G401 (cell line): ENCODE measurements around the gene SMARCA5. TPM values are rescaled to one million over a fixed set of nuclear protein-coding genes. Genes with fewer than 3 reads are reported as not detected.
"Not testable (repeated sequence)": the region's sequence is repeated elsewhere in the genome, so short reads cannot be mapped to it uniquely, and the experiment has no call there.

ENCODE experiments used
- DNase-seq: peaks from one replicate; pipeline ENCODE4 v3.0.0-alpha.2; 2015; ENCODE audit warnings: low spot score
- in situ Hi-C: cut with HindIII; loops from 2 replicates; pipeline ENCODE4 v1.10.0; 2016; ENCODE audit warnings: low sequenced_read_pairs, mixed read lengths
- total RNA-seq: library from RNA; depleted of rRNA; stranded (reverse); fragments of >200 nt; shearing (Covaris generic); gene quantifications from 2 replicates; pipeline ENCODE4 v1.2.3, GENCODE V29; 2014

Gene SMARCA5
- total RNA-seq, 1 experiment from 2014 or later, result 63.1 TPM

- DNase-seq, in situ Hi-C loops: not testable (repeated sequence)
Measured at GRCh38 chr4:143528046-143528445, 14.5 kb downstream of the SMARCA5 start.

- DNase-seq, result no peak
- in situ Hi-C loops, result no loop called here
Measured at GRCh38 chr4:143531380-143531779, 17.9 kb downstream of the SMARCA5 start.

- in situ Hi-C loops, result no loop called here
- no peak for DNase-seq
Measured at GRCh38 chr4:143531788-143532491, 18.4 kb downstream of the SMARCA5 start.

DNA sequence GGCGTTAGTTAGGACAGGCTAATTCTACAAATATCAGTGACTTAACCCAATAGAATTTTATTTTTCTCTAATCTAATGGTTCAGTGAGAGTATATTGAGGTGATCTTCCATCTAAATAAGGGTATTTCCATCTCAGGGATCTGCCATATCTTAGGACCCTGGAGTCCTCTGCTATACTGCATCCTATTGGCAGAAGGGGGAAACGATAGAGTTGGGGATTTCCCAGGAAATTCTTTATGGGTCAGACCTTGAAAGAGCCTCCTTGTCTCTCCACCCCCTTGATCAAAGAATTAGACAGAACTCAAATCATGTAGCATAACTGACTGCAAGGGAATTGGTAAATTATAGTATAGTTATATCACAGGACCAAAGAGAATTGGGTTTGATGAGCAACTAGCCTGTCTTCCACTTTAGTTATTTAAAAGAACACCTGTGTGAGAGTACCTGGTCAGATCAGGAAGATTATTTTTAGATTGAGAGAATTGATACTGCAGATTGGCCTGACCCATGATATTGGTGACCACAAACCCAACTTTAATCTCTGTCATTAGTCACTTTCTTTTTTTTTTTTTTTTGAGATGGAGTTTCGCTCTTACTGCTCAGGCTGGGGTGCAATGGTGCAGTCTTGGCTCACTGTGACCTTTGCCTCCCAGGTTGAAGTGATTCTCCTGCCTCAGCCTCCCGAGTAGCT, 25.6 kb downstream of the SMARCA5 start:
- no peak for DNase-seq
- in situ Hi-C loops, result no loop called here

GRCh38 chr4:143539670-143540023, 26.1 kb downstream of the SMARCA5 start:
- in situ Hi-C loops, result no loop called here

GRCh38 chr4:143549928-143550327, 36.4 kb downstream of the SMARCA5 start:
- in situ Hi-C loops, result no loop called here
- no peak for DNase-seq

More at GRCh38 chr4:143539670-143540023, 26.1 kb downstream of the SMARCA5 start:
- DNase-seq, result no peak

DNA sequence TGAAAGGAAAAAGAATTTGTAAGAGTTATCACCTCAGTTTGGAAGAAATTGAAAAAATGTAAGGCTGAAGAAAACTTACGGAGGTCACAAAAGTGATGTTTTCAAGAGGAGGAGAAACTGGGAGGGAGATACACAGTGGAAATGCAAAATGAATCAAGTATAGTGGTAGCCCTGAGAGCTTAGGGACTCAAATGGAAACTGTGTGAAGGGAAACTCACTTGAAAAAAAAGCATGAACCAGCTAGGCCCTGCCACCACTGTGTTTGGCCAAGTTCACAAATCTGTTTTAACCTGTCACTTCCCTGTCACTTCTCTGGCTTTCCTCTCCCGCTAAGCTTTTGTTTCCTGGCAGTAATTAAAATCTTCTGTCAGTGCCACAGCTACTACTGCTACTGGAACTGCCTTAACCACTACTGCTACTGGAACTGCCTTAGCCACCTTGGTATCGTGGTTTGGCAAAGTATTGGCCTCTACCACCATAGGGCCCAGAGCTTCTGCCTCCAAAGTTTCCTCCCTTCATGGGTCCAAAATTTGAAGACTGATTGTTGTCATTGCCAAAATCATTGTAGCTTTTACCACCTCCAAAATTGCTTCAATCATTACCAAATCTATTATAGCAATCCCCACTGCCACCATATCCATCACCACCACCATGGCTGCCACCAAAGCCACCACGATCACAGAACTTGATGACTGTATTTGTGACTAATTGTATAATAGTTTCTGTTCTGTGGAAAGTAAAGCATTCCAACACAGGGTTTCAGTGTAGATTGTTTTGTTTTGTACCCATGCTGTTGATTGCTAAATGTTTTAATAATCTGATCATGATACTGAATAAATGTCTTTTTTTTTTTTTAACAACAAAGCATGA, 41.5 kb downstream of the SMARCA5 start:
- in situ Hi-C loops, result no loop called here
- no peak for DNase-seq

DNA sequence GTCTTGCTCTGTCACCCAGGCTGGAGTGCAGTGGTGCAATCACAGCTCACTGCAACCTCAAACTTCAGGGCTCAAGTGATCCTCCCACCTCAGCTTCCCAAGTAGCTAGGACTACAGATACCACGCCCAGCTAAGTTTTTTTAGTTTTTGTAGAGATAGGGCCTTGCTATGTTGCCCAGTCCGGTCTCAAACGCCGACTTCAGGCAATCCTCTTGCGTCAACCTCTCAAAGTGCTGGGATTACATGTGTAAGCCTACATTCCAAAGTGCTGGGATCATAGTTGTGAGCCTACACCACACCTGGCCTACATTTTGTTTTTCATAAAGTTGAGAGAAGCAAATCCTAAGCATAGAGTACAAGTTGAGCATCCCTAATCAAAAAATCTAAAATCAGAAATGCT, 42.2 kb downstream of the SMARCA5 start:
- DNase-seq, result no peak
- in situ Hi-C loops, result no loop called here

GRCh38 chr4:143558286-143558685, 44.8 kb downstream of the SMARCA5 start:
- in situ Hi-C loops, result no loop called here
- DNase-seq, result no peak

GRCh38 chr4:143558823-143559756, 45.6 kb downstream of the SMARCA5 start:
- peak; percentile 44 for DNase-seq
- in situ Hi-C loops, result no loop called here

DNA sequence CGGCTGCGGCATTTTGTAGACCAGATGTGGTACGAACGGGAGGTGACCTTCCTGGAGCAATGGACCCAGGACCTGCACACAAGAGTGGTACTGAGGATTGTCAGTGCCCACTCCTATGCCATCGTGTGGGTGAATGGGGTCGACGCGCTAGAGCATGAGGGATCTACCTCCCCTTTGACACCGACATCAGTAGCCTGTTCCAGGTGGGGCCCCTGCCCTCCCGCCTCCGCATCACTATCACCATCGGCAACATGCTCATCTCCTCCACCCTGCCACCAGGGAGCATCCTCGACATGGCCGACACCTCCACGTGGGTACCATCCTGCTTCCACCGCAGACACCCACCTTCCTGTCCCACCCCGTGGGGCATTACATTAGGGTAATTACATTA, 46.2 kb downstream of the SMARCA5 start:
- no peak for DNase-seq
- in situ Hi-C loops, result no loop called here

- in situ Hi-C loops, result no loop called here
- no peak for DNase-seq
Measured at GRCh38 chr4:143564472-143564871, 51.0 kb downstream of the SMARCA5 start.

- no peak for DNase-seq
- in situ Hi-C loops, result no loop called here
Measured at GRCh38 chr4:143575331-143575730, 61.8 kb downstream of the SMARCA5 start.

- in situ Hi-C loops, result no loop called here
- no peak for DNase-seq
Measured at GRCh38 chr4:143581331-143581946, 67.9 kb downstream of the SMARCA5 start.

GRCh38 chr4:143585548-143585947, 72.0 kb downstream of the SMARCA5 start:
- DNase-seq, result no peak
- in situ Hi-C loops, result no loop called here

- in situ Hi-C loops, result no loop called here
- DNase-seq, result no peak
Measured at GRCh38 chr4:143586080-143586479, 72.6 kb downstream of the SMARCA5 start.

GRCh38 chr4:143587703-143588102, 74.2 kb downstream of the SMARCA5 start:
- in situ Hi-C loops, result no loop called here
- peak; percentile 1 for DNase-seq

GRCh38 chr4:143597276-143597675, 83.8 kb downstream of the SMARCA5 start:
- DNase-seq, result no peak
- in situ Hi-C loops, result no loop called here

DNA sequence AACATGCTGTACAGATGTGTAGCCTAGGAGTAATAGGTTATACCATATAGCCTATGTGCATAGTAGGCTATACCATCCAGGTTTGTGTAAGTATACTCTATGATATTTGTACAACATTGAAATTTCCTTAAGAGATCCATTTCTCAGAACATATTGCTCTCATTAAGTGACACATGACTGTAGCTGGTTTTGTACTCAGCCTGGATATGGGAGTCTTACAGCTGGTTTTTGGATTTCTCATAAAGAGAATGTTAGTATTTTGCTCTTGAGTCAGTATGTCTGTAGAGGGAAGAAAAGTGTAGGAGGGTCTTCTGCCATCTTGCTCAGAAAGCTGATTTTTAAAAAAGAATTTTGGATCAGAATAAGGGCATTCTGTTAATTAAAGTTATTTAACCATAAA, 85.3 kb downstream of the SMARCA5 start:
- in situ Hi-C loops, result no loop called here
- DNase-seq, result no peak
